CD4-positive, alpha-beta T cell treated with Interleukin-4 for 1 hour (primary cell): ENCODE results near the gene TAS2R60.
"Not testable (repeated sequence)": the region's sequence is repeated elsewhere in the genome, so short reads cannot be mapped to it uniquely, and the experiment has no call there.

Experiments used
- DNase-seq, 2 donors: peaks; one replicate each; pipeline ENCODE4 v3.0.0-alpha.2; 2020 to 2022

The TAS2R60 gene

DNA sequence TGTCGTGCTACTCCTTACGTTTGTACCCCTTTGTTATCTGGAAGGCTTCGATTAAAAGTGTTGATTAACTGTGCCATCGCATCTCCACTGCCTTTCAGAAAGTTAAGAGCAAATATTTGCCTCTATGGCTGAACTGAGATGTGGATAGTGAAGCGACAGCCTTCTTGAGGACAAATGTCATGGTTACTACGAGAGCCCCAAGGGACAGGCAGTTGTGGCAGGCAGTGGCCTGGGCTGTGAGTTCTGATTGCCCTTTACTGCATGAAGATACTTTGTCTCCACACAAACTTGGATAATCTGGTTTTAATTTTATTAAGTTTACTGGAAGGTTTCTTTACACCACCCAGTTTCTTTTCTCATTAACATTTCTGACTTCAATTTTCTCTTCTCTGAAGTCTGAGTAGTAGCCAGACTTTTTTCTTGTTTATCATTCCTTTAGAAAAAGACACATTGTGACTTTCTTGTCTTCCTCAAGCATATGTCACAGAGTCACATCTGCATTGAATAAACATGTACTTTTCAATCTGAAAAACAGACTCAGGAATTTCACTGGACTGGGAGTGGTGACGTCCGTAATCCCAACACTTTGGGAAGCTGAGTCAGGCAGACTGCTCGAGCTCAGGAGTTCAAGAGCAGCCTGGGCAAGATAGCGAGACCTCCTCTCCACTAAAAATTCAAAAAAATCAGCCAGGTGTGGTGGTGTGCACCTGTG, 36.0 kb downstream of the TAS2R60 start:
- DNase-seq = no peak

DNA sequence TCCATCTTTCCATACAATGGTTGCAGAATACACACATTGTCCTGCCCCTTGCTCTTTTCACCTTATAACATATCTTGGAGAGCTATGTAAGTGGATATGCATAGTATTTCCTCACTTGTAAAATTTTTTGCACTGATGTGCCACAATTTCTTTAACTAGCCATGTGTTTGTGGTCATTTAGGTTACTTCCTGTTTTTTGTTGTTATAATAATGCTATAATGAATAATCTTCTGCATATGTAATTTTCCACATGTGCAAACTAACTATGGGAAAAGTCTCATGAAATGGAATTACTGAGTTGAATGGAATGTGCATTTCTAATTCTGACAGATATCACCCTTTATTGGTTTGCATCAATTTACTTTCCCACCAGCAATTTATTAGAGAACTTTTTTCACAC, 37.2 kb downstream of the TAS2R60 start:
- no peak for DNase-seq

DNA sequence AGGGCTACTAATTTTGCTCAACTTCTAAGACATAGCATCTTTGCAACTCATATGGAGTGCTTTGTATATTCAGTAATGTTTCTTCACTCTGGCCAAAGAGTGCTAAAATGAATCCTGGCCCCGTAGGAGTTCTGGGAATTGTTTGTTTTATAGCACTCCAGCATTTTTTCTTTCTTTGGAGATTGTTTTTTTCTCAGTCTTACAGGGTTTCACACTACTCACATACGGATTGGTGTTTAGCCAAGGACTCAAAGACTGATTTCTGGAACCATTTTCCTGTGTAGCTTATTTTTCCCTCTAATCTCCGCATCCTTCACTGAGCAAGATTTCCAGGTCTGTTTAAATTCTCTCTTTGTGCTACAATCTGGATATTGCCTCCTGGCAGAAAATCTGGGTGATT, 40.9 kb downstream of the TAS2R60 start:
- no peak for DNase-seq

DNA sequence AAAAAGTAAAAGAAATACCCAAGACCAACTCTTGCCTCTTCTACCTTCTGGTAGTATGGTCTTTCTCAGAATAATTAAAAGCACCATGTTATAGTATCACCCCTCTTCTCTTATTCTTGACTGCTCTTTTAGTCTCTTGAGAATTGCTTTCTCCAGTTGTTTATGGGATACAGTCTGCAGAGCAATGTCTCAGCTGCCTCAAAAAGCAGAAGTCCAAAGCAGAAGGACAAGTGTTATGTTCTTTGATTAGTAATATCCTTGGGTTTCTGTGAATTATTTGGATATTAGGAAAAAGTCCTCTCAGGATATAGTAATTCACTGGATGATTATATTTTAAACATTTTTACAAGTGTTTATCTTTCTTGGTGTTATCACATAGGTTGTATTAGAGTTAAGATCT, 41.8 kb downstream of the TAS2R60 start:
- DNase-seq = no peak

DNA sequence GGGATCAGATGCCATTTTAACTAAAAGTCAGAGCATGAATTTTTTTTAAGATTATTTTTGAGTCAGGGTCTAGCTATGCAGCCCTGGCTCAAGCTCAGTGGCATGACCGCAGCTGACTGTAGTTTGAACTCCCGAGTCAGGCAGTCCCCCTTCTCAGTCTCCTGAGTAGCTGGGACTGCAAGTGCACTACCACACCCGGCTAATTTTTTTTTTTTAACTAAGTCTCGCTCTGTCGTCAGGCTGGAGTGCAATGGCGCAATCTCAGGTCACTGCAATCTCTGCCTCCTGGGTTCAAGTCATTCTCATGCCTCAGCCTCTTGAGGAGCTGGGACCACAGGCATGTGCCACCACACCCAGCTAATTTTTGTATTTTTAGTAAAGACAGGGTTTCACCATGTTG, 42.2 kb downstream of the TAS2R60 start:
- no peak for DNase-seq

DNA sequence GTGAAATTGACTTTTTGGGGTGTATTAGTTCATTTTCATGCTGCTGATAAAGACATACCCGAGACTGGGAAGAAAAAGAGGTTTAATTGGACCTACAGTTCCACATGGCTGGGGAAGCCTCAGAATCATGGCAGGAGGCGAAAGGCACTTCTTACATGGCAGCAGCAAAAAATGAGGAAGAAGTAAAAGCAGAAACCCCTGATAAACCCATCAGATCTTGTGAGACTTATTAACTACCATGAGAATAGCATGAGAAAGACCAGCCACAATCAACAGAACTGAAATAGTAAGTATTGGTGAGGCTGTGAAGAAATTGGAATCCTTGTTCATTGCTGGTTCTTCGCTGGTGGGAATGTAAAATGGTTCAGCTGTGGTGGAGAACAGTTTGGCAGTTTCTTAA, 43.0 kb downstream of the TAS2R60 start:
- DNase-seq = not testable (repeated sequence)

DNA sequence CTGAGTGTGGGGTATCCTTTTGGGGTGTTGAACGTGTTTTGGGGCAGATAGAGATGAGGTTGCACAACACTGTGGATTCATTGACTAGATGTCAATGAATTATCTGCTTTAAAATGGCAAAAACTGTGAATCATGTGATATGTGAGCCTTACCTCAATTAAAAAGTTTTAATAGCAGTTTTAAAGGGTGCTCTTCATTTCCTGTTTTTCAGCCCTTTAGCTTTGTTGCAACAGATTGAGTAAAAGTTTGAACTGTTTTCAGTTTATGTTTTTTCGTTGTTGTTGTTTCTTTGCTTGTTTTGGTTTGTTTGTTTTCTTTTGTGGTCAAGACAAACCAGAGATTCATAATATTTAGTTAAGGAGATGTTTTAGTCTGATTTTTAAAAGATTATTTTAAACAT, 43.8 kb downstream of the TAS2R60 start:
- DNase-seq = no peak

DNA sequence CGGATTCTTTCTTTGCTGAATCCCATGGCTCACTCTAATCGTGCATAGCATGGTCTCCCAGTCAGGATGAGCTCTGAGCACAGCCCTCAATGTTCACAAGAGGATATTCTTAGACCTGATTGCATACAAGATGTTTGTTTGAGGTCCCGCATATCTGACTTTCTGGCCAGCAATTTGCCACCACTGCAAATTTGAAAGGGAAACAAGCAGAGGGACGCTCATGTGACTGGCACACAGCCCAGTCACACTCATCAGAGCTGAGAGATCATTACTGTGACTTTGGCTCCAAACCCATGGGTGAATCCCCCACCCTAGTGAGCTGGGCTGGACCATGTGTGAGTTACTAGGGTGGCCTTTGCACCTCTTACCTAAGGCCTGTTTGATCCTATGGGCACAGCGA, 44.3 kb downstream of the TAS2R60 start:
- no peak for DNase-seq

DNA sequence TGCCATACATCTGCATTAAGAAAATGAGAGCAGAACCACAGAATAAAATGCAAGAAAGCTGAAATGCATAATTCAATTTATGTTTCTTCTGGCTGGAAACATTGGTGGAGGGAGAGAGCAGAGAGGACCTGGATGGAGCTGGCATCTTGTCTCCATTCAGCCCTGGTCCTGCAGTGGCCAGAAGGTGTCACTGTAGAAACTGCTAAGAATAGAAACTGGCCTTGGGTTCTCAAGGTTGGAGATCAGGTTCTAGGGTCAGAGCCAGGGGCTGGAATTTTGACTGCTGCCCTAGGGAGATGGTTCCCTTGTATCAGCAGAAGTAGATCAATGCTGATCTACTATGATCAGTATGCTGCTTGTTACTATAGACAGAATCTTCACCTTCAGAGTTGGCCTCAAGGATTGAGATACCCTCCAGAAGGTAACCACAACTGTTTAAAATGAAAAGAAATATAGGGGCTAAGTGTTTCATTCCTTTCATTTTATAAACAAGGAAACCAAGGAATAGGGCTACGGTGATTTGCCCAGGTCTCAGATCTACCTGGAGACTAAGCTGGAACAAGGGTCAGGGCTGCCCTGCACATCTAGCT, 47.6 kb downstream of the TAS2R60 start:
- peak in 1 of 2 donors; percentile 7 for DNase-seq

DNA sequence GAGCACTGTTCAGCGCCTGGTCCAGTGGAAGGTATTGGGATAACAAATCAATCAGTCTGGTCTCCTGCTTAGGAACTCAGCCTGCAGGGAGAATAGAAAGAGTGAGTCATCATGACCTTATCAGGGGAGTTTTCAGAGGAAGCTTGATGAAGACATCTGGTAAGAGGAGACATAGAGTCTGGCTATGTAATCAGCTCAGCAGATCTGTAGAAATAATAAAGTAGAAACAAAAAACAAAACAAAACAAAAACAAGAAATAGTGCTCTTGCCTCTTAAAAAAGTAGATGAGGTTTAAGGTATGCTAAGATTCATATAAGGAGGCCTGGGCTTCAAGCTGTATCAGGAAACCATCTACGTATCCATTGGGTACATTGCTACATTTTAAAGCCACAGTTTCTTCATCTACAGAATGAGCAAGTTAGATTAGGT, 48.8 kb downstream of the TAS2R60 start:
- peak in 1 of 2 donors; percentile 1 for DNase-seq

DNA sequence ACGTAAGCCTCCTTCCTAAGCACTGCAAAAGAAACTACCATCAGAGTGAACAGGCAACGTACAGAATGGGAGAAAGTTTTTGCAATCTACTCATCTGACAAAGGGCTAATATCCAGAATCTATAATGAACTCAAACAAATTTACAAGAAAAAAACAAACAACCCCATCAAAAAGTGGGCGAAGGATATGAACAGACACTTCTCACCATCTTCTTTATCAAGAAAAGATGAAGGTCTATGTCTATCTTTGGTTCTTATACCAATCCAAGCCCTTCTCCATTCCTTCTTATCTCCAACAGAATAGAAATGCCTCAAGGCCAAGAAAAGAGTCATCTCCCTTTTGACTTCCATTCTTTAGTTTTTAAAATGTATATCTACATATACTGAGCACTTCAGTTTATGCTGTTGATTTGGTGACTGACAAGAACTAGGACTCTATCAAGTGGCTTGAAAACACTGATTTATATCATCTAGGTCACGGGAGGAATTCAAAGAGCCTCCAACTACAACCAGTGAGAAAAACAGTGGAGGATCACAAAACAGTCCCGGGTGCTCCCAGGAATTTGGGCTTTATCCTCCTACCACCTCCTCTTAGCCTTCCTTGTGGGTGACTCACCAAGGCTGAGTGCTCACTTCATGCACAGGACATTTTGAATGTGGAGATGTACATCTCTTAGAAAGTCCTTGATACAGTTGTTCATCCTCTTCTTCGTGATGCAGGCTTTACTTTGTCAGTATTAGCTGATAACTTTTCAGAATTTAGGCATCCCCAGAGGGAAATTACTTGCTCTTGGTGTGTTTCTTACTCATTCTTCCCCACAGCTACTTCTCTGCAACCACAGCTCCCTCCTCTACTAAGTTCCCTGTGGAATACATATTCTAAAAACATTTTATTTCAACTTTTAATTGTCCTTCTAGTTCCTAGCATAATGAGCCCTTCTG, 49.8 kb downstream of the TAS2R60 start:
- DNase-seq = no peak

DNA sequence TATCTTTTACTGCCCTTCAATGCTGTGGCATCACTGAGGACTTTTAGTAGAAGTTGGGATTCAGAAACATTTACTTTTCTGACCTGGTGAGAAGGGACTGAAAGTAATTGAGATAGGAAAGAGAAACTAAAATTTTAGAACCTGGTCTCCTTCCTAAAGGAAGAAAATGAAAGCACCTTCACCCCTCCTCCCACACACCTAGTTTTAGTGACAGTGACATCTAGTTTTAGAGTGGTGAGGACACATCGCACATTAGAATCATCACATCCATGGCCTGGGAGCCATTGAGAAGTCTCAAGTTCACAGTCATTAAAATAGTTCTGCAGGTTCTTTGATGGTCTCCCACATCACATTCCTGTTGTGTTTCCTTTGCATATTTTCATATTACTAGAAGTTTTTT, 50.5 kb downstream of the TAS2R60 start:
- DNase-seq = peak in 1 of 2 donors; percentile 4
